Measurements from ENCODE around the gene FRS2. TPM values are rescaled to one million over a fixed set of nuclear protein-coding genes. Genes with fewer than 3 reads are reported as not detected.

Gene FRS2
- total RNA-seq, 1 experiment from 2014 or later, result 35.0 TPM

- CTCF ChIA-PET, result no interaction called here
- ATAC-seq (no peak), DNase-seq (no peak)
- BruUV-seq (replicated peaks), result no TSS peak
- Histone ChIP-seq H4K20me1 (ENCODE audit: low read length) (0 out of 2 replicates have a peak, but pooled peaks cover 9% of the 10 kb centered on the region), H3K79me2 (ENCODE audit: low read length) (peaks cover 95% of the 10 kb centered on the region), H3K4me1 (ENCODE audit: insufficient read depth, low read length) (no peaks in the 10 kb centered on the region), H3K4me3 (ENCODE audit: low read length) (no peak overlapping the region), H2AFZ (ENCODE audit: low read length) (no peak overlapping the region), H3K4me2 (ENCODE audit: low read length) (no peak overlapping the region), H3K9ac (ENCODE audit: low read length) (no peak overlapping the region), H3K27ac (ENCODE audit: low read length) (no peak overlapping the region), H3K36me3 (ENCODE audit: low read depth, low read length) (peaks cover 30% of the 10 kb centered on the region), H3F3A (ENCODE audit: low read length, unreplicated experiment) (no peaks in the 10 kb centered on the region), H3K9me3 (ENCODE audit: low read length) (peaks cover 7% of the 10 kb centered on the region; the same call in 1 of the 2 replicates), H3K9me2 (replicated peaks; ENCODE audit: low read length) (no peaks in the 10 kb centered on the region), H3K27me3 (ENCODE audit: low read length) (no peaks in the 10 kb centered on the region)
- TF ChIP-seq EZH2phosphoT487 (IDR thresholded peaks at IDR 0.05; ENCODE audit: borderline replicate concordance, low read length) (no peak), CTCF (conservative IDR thresholded peaks at IDR 0.05; ENCODE audit: low read depth, low read length) (no peak), EZH2 (IDR thresholded peaks at IDR 0.05; ENCODE audit: low read length, unreplicated experiment) (no peak)
- intact Hi-C loops (cut with micrococcal nuclease), result no loop called here
- POLR2A ChIA-PET (ENCODE audit: unreplicated experiment), result no interaction called here
These were observed 13.5 kb downstream of the FRS2 start for GRCh38 chr12:69483700-69484099.

- H3K79me2 ChIP-seq (ENCODE audit: low read length), result peaks cover 95% of the 10 kb centered on the region
- BruUV-seq (replicated peaks), result no TSS peak
- intact Hi-C loops (cut with micrococcal nuclease), result no loop called here
- H3K36me3 ChIP-seq (ENCODE audit: low read depth, low read length), result peaks cover 30% of the 10 kb centered on the region
- H3K9me2 ChIP-seq (replicated peaks; ENCODE audit: low read length), result no peaks in the 10 kb centered on the region
- ATAC-seq (no peak), DNase-seq (no peak)
- no peak overlapping the region for H3K4me2 ChIP-seq (ENCODE audit: low read length)
- peaks cover 7% of the 10 kb centered on the region; the same call in 1 of the 2 replicates for H3K9me3 ChIP-seq (ENCODE audit: low read length)
- POLR2A ChIA-PET (ENCODE audit: unreplicated experiment), result no interaction called here
- H3K9ac ChIP-seq (ENCODE audit: low read length), result no peak overlapping the region
- TF ChIP-seq EZH2phosphoT487 (IDR thresholded peaks at IDR 0.05; ENCODE audit: borderline replicate concordance, low read length), result no peak
- TF ChIP-seq CTCF (conservative IDR thresholded peaks at IDR 0.05; ENCODE audit: low read depth, low read length), result no peak
- TF ChIP-seq EZH2 (IDR thresholded peaks at IDR 0.05; ENCODE audit: low read length, unreplicated experiment), result no peak
- no peaks in the 10 kb centered on the region for H3K4me1 ChIP-seq (ENCODE audit: insufficient read depth, low read length)
- CTCF ChIA-PET, result no interaction called here
- no peak overlapping the region for H2AFZ ChIP-seq (ENCODE audit: low read length)
- no peaks in the 10 kb centered on the region for H3F3A ChIP-seq (ENCODE audit: low read length, unreplicated experiment)
- H4K20me1 ChIP-seq (ENCODE audit: low read length), result 0 out of 2 replicates have a peak, but pooled peaks cover 9% of the 10 kb centered on the region
- no peak overlapping the region for H3K27ac ChIP-seq (ENCODE audit: low read length)
- H3K27me3 ChIP-seq (ENCODE audit: low read length), result no peaks in the 10 kb centered on the region
- no peak overlapping the region for H3K4me3 ChIP-seq (ENCODE audit: low read length)
These were observed 14.2 kb downstream of the FRS2 start for GRCh38 chr12:69484428-69484827.

GRCh38 chr12:69490920-69491643, 20.9 kb downstream of the FRS2 start:
- ChIA-PET POLR2A (ENCODE audit: unreplicated experiment) (no interaction called here), CTCF (no interaction called here)
- Histone ChIP-seq H3K27ac (ENCODE audit: low read length) (no peak overlapping the region), H3K36me3 (ENCODE audit: low read depth, low read length) (peaks cover 23% of the 10 kb centered on the region), H4K20me1 (ENCODE audit: low read length) (no peaks in the 10 kb centered on the region), H3F3A (ENCODE audit: low read length, unreplicated experiment) (no peaks in the 10 kb centered on the region), H3K4me3 (ENCODE audit: low read length) (no peak overlapping the region), H3K9me2 (replicated peaks; ENCODE audit: low read length) (no peaks in the 10 kb centered on the region), H3K4me2 (ENCODE audit: low read length) (no peak overlapping the region), H2AFZ (ENCODE audit: low read length) (no peak overlapping the region), H3K4me1 (ENCODE audit: insufficient read depth, low read length) (no peaks in the 10 kb centered on the region), H3K27me3 (ENCODE audit: low read length) (no peaks in the 10 kb centered on the region), H3K9ac (ENCODE audit: low read length) (no peak overlapping the region), H3K79me2 (ENCODE audit: low read length) (peaks cover 99% of the 10 kb centered on the region), H3K9me3 (ENCODE audit: low read length) (peaks cover 7% of the 10 kb centered on the region; the same call in 1 of the 2 replicates)
- intact Hi-C loops (cut with micrococcal nuclease), result no loop called here
- no peak for ATAC-seq
- DNase-seq, result no peak
- no TSS peak for BruUV-seq (replicated peaks)
- TF ChIP-seq EZH2 (IDR thresholded peaks at IDR 0.05; ENCODE audit: low read length, unreplicated experiment) (no peak), CTCF (conservative IDR thresholded peaks at IDR 0.05; ENCODE audit: low read depth, low read length) (no peak), EZH2phosphoT487 (IDR thresholded peaks at IDR 0.05; ENCODE audit: borderline replicate concordance, low read length) (no peak)

Measured in PC-3 (cell line).